HepG2 (cell line): ENCODE results near the gene TMEM269. TPM values are rescaled to one million over a fixed set of nuclear protein-coding genes. Genes with fewer than 3 reads are reported as not detected.
A peak's percentile ranks its signal among the peaks of the same experiment; 100 is the strongest.

Source experiments
- GMEB2 ChIP-seq: IDR thresholded peaks from 2 replicates; pipeline ENCODE4 v1.6.1; 2016; ENCODE audit warnings: missing biosample characterization, missing genetic modification reagents, low read depth
- HOXD1 ChIP-seq: sonication (generic); formaldehyde crosslinking; IDR thresholded peaks from 2 replicates; pipeline ENCODE4 v1.5.0; 2020; ENCODE audit warnings: missing genetic modification reagents
- KAT2B ChIP-seq: fragments of 150-350 bp; IDR thresholded peaks from 2 replicates; pipeline ENCODE4 v1.6.1; 2014; ENCODE audit warnings: low read depth, low read length, borderline replicate concordance
- KDM1A ChIP-seq: IDR thresholded peaks from 2 replicates; pipeline ENCODE4 v1.6.1; 2016; ENCODE audit warnings: missing compliant biosample characterization
- PAXIP1 ChIP-seq: sonication (generic); formaldehyde crosslinking; conservative IDR thresholded peaks from 2 replicates; pipeline ENCODE4 v1.4.0; 2020; ENCODE audit warnings: mild to moderate bottlenecking, missing genetic modification reagents, moderate library complexity
- SETDB1 ChIP-seq: sonication (generic); formaldehyde crosslinking; IDR thresholded peaks from 2 replicates; pipeline ENCODE4 v1.5.1; 2020; ENCODE audit warnings: missing genetic modification reagents, mild to moderate bottlenecking, borderline replicate concordance
- SNRNP70 ChIP-seq: fragments of 200-400 bp; formaldehyde crosslinking; IDR thresholded peaks from 2 replicates; pipeline ENCODE4 v1.6.1; 2017; ENCODE audit warnings: mild to moderate bottlenecking, low read depth, low read length, moderate library complexity
- ZBTB20 ChIP-seq: sonication (generic); formaldehyde crosslinking; IDR thresholded peaks from 2 replicates; pipeline ENCODE4 v1.8.1; 2023; ENCODE audit warnings: missing genetic modification reagents, low read depth, mild to moderate bottlenecking, borderline replicate concordance
- ZBTB33 ChIP-seq: sonication (generic); formaldehyde crosslinking; IDR thresholded peaks from 2 replicates; pipeline ENCODE4 v1.4.0; 2020; ENCODE audit warnings: missing genetic modification reagents
- ZNF230 ChIP-seq: sonication (generic); formaldehyde crosslinking; IDR thresholded peaks from 2 replicates; pipeline ENCODE4 v1.4.0; 2020; ENCODE audit warnings: mild to moderate bottlenecking, missing genetic modification reagents
- ZNF510 ChIP-seq: sonication (generic); formaldehyde crosslinking; IDR thresholded peaks from 2 replicates; pipeline ENCODE4 v1.4.0; 2020; ENCODE audit warnings: low read depth, mild to moderate bottlenecking, missing genetic modification reagents
- ZNF616 ChIP-seq: sonication (generic); formaldehyde crosslinking; IDR thresholded peaks from 2 replicates; pipeline ENCODE4 v1.5.0; 2020; ENCODE audit warnings: low read depth, mild to moderate bottlenecking, missing genetic modification reagents
- ZNF678 ChIP-seq: sonication (generic); formaldehyde crosslinking; IDR thresholded peaks from 2 replicates; pipeline ENCODE4 v1.4.0; 2020; ENCODE audit warnings: mild to moderate bottlenecking, missing genetic modification reagents
- ZSCAN31 ChIP-seq: sonication (generic); formaldehyde crosslinking; IDR thresholded peaks from 2 replicates; pipeline ENCODE4 v1.5.0; 2020; ENCODE audit warnings: low read depth, mild to moderate bottlenecking, missing genetic modification reagents
- polyA plus RNA-seq, 8 experiments: library from polyadenylated mRNA; depleted of rRNA in 3 of 8; stranded (reverse) in 7 of 8; unstranded in 1 of 8; fragments of >200 nt; fragmentation: Illumina TruSeq in 4 of 8; extraction: Trizol in 4 of 8; gene quantifications; 2 replicates each; pipeline versions ENCODE4 v1.2.1 to v1.2.3, GENCODE V29; 2011 to 2016; ENCODE audit warnings: low read depth in 4 of 8, missing spikeins in 1 of 8, mixed read lengths in 1 of 8; ENCODE audit not compliant: insufficient read depth in 1 of 8
- total RNA-seq, 5 experiments: library from RNA; depleted of rRNA; stranded (reverse); fragments of >200 nt; fragmentation: Illumina TruSeq; extraction: Trizol; gene quantifications; 2 replicates each; pipeline ENCODE4 v1.2.3, GENCODE V29; 2016; ENCODE audit warnings: low read depth in 1 of 5

Gene TMEM269
- total and polyA plus RNA-seq, 2 of the 13 experiments (the other 11 are each of a cell fraction or from before 2014, with no cell fraction given): 0.15 to 0.21 TPM

GRCh38 chr1:42765832-42766740 is 18.7 kb upstream of the TMEM269 start (continued):
- TF ChIP-seq ZNF616 (CRISPR knock-in tag): no peak
- no peak for TF ChIP-seq GMEB2
- no peak for TF ChIP-seq KAT2B
- TF ChIP-seq KDM1A (CRISPR knock-in tag): no peak
- TF ChIP-seq ZNF510 (CRISPR knock-in tag): no peak
- no peak for TF ChIP-seq ZBTB33 (CRISPR knock-in tag)
- no peak for TF ChIP-seq SNRNP70
- TF ChIP-seq SETDB1: no peak
- TF ChIP-seq HOXD1 (CRISPR knock-in tag): no peak
- TF ChIP-seq ZBTB20 (CRISPR knock-in tag): no peak
- TF ChIP-seq ZSCAN31 (CRISPR knock-in tag): peak; percentile 22; the same call in 1 of the 2 replicates
- no peak for TF ChIP-seq ZNF678 (CRISPR knock-in tag)
- TF ChIP-seq ZNF230: no peak
- TF ChIP-seq PAXIP1 (CRISPR knock-in tag): no peak
- TF ChIP-seq, all 625 proteins: peak for 89
